SK-N-SH treated with all-trans-retinoic acid at 6 μM for 48 hours (cell line): ENCODE data around the gene PNO1.

Source experiments
- ARNTL ChIP-seq: fragments of 450-650 bp; formaldehyde crosslinking; IDR thresholded peaks from 2 replicates; pipeline ENCODE4 v1.5.0; 2020; ENCODE audit warnings: low read depth, mild to moderate bottlenecking, moderate library complexity, borderline replicate concordance
- CREB5 ChIP-seq: fragments of 250-450 bp; sonication (Bioruptor Pico); IDR thresholded peaks from 2 replicates; pipeline ENCODE4 v1.5.1; 2020; ENCODE audit warnings: low read depth, mild to moderate bottlenecking, moderate library complexity
- CSRNP3 ChIP-seq: fragments of 250-450 bp; sonication (Bioruptor Pico); IDR thresholded peaks from 2 replicates; pipeline ENCODE4 v1.5.1; 2021; ENCODE audit warnings: mild to moderate bottlenecking, moderate library complexity
- ESRRG ChIP-seq: fragments of 250-450 bp; sonication (Bioruptor Pico); IDR thresholded peaks from 2 replicates; pipeline ENCODE4 v1.6.1; 2021; ENCODE audit warnings: mild to moderate bottlenecking
- ISL1 ChIP-seq: fragments of 250-450 bp; sonication (Bioruptor Pico); IDR thresholded peaks from 2 replicates; pipeline ENCODE4 v2.1.2; 2022; ENCODE audit warnings: mild to moderate bottlenecking, moderate library complexity
- PATZ1 ChIP-seq: fragments of 250-450 bp; sonication (Bioruptor Pico); IDR thresholded peaks from 2 replicates; pipeline ENCODE4 v1.8.0; 2020; ENCODE audit warnings: mild to moderate bottlenecking, moderate library complexity, borderline replicate concordance
- PPARA ChIP-seq: fragments of 250-450 bp; sonication (Bioruptor Pico); IDR thresholded peaks from 2 replicates; pipeline ENCODE4 v1.5.0; 2020; ENCODE audit warnings: mild to moderate bottlenecking, borderline replicate concordance
- RARB ChIP-seq: fragments of 250-450 bp; sonication (Bioruptor Pico); IDR thresholded peaks from 2 replicates; pipeline ENCODE4 v1.8.0; 2021; ENCODE audit warnings: mild to moderate bottlenecking, moderate library complexity
- SNAI2 ChIP-seq: fragments of 250-450 bp; sonication (Bioruptor Pico); IDR thresholded peaks from 2 replicates; pipeline ENCODE4 v1.5.0; 2020; ENCODE audit warnings: mild to moderate bottlenecking, moderate library complexity
- TCF4 ChIP-seq: fragments of 250-450 bp; sonication (Bioruptor Pico); IDR thresholded peaks from 2 replicates; pipeline ENCODE4 v1.8.0; 2021; ENCODE audit warnings: mild to moderate bottlenecking, moderate library complexity, borderline replicate concordance
- TSHZ2 ChIP-seq: fragments of 250-450 bp; sonication (Bioruptor Pico); IDR thresholded peaks from 2 replicates; pipeline ENCODE4 v1.5.0; 2020; ENCODE audit warnings: mild to moderate bottlenecking, moderate library complexity
- ZC3H10 ChIP-seq: fragments of 250-450 bp; sonication (Bioruptor Pico); IDR thresholded peaks from 2 replicates; pipeline ENCODE4 v1.5.1; 2021; ENCODE audit warnings: mild to moderate bottlenecking, moderate library complexity
- ZFP30 ChIP-seq: fragments of 450-650 bp; formaldehyde crosslinking; IDR thresholded peaks from 2 replicates; pipeline ENCODE4 v1.5.0; 2022; ENCODE audit warnings: mild to moderate bottlenecking, moderate library complexity
- ZNF8 ChIP-seq: fragments of 450-650 bp; formaldehyde crosslinking; IDR thresholded peaks from 2 replicates; pipeline ENCODE4 v1.5.0; 2020; ENCODE audit warnings: mild to moderate bottlenecking, moderate library complexity

- TF ChIP-seq PATZ1 (CRISPR knock-in tag) (no peak), CREB5 (CRISPR knock-in tag) (no peak), TCF4 (no peak), PPARA (CRISPR knock-in tag) (no peak), ARNTL (no peak), ZFP30 (CRISPR knock-in tag) (no peak), ISL1 (CRISPR knock-in tag) (no peak), TSHZ2 (CRISPR knock-in tag) (no peak), ZC3H10 (CRISPR knock-in tag) (no peak), SNAI2 (CRISPR knock-in tag) (no peak), ZNF8 (CRISPR knock-in tag) (no peak), ESRRG (no peak), CSRNP3 (CRISPR knock-in tag) (no peak), RARB (CRISPR knock-in tag) (no peak)
Observed at GRCh38 chr2:68195096-68195495, 37.4 kb downstream of the PNO1 start.
